HEK293T (cell line): Measurements from ENCODE around the gene C1D.
"Not testable (repeated sequence)": the region's sequence is repeated elsewhere in the genome, so short reads cannot be mapped to it uniquely, and the experiment has no call there.

Experiments
- CTCF ChIA-PET: fragments of 350-600 bp; formaldehyde crosslinking; extraction: SDS; loops from one replicate; lab custom pipeline; 2021; ENCODE audit warnings: antibody characterized with exemption, inconsistent platforms; lab: Yijun Ruan, JAX
- POLR2A ChIA-PET: fragments of 350-600 bp; formaldehyde crosslinking; extraction: SDS; loops from one replicate; lab custom pipeline; 2020; ENCODE audit warnings: antibody characterized with exemption, inconsistent platforms; lab: Yijun Ruan, JAX
- DNase-seq: peaks from one replicate; pipeline ENCODE4 v3.0.0; 2012; ENCODE audit warnings: mixed read lengths; ENCODE audit errors: extremely low spot score
- ARNT ChIP-seq: fragments of 450-650 bp; IDR thresholded peaks from 2 replicates; pipeline ENCODE4 v1.6.1; 2017; ENCODE audit warnings: mild to moderate bottlenecking
- BHLHE40 ChIP-seq: fragments of 450-650 bp; IDR thresholded peaks from 2 replicates; pipeline ENCODE4 v1.6.1; 2016; ENCODE audit warnings: mild to moderate bottlenecking, moderate library complexity, borderline replicate concordance
- CTBP1 ChIP-seq: fragments of 450-650 bp; IDR thresholded peaks from 2 replicates; pipeline ENCODE4 v1.6.1; 2016; ENCODE audit warnings: borderline replicate concordance
- ELF4 ChIP-seq: fragments of 450-650 bp; IDR thresholded peaks from 2 replicates; pipeline ENCODE4 v1.6.1; 2017; ENCODE audit warnings: antibody characterized with exemption
- FOXA1 ChIP-seq: fragments of 450-650 bp; IDR thresholded peaks from 2 replicates; pipeline ENCODE4 v1.6.1; 2016; ENCODE audit warnings: mild to moderate bottlenecking
- FOXK2 ChIP-seq: fragments of 450-650 bp; IDR thresholded peaks from 2 replicates; pipeline ENCODE4 v1.6.1; 2016; ENCODE audit warnings: mild to moderate bottlenecking
- FOXM1 ChIP-seq: fragments of 450-650 bp; IDR thresholded peaks from 2 replicates; pipeline ENCODE4 v1.6.1; 2017; ENCODE audit warnings: mild to moderate bottlenecking, borderline replicate concordance
- HDGF ChIP-seq: fragments of 450-650 bp; IDR thresholded peaks from 2 replicates; pipeline ENCODE4 v1.6.1; 2017; ENCODE audit warnings: antibody characterized with exemption, borderline replicate concordance
- L3MBTL2 ChIP-seq: fragments of 450-650 bp; conservative IDR thresholded peaks from 2 replicates; pipeline ENCODE4 v1.6.1; 2016; ENCODE audit warnings: mild to moderate bottlenecking
- LEF1 ChIP-seq: fragments of 450-650 bp; IDR thresholded peaks from 2 replicates; pipeline ENCODE4 v1.6.1; 2017; ENCODE audit warnings: mild to moderate bottlenecking, borderline replicate concordance
- NFRKB ChIP-seq: fragments of 450-650 bp; IDR thresholded peaks from 2 replicates; pipeline ENCODE4 v1.6.1; 2016; ENCODE audit warnings: mild to moderate bottlenecking, moderate library complexity
- SP1 ChIP-seq: fragments of 450-650 bp; IDR thresholded peaks from 2 replicates; pipeline ENCODE4 v1.6.1; 2017
- SUZ12 ChIP-seq: fragments of 450-650 bp; IDR thresholded peaks from 2 replicates; pipeline ENCODE4 v1.6.1; 2016; ENCODE audit warnings: mild to moderate bottlenecking
- TARDBP ChIP-seq: fragments of 450-650 bp; IDR thresholded peaks from 2 replicates; pipeline ENCODE4 v1.6.1; 2016
- ZNF384 ChIP-seq: fragments of 450-650 bp; IDR thresholded peaks from 2 replicates; pipeline ENCODE4 v1.6.1; 2016
- TF ChIP-seq, protein P1 (sequence below): fragments of 450-650 bp; IDR thresholded peaks from 2 replicates; pipeline ENCODE4 v1.6.1; 2016

The C1D gene

DNA sequence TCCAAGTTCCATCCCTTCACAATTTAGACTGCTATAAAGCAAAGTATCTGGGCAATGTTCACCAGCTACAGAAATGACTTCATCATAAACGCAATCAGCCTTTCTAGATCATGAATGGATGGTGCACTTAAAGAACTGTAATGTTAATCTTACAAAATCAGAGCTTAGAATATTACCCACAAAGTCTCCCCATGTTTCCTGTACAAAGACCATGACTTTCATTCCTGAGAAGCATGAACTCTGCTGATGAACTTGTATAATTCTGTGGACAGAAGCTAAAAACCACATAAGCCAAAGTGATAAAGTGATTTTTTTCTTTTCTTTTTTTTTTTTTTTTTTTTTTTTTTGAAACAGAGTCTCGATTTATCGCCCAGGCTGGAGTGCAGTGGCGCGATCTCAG lies 53.3 kb downstream of the C1D start:
- CTCF ChIA-PET, result interaction anchor here (1.0 kb wide), 1 partner anchor 9 kb away, joined by 3 read pairs; no protein-coding TSS in a partner anchor
- no peak for DNase-seq
- TF ChIP-seq FOXM1 (no peak), FOXA1 (no peak), ELF4 (no peak), CTBP1 (no peak), FOXK2 (no peak), SUZ12 (no peak), BHLHE40 (no peak), ARNT (no peak), LEF1 (no peak), NFRKB (no peak), SP1 (no peak), L3MBTL2 (no peak), ZNF384 (no peak), HDGF (no peak), TARDBP (no peak)
- TF ChIP-seq, protein P1, sequence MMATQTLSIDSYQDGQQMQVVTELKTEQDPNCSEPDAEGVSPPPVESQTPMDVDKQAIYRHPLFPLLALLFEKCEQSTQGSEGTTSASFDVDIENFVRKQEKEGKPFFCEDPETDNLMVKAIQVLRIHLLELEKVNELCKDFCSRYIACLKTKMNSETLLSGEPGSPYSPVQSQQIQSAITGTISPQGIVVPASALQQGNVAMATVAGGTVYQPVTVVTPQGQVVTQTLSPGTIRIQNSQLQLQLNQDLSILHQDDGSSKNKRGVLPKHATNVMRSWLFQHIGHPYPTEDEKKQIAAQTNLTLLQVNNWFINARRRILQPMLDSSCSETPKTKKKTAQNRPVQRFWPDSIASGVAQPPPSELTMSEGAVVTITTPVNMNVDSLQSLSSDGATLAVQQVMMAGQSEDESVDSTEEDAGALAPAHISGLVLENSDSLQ, result no peak
- POLR2A ChIA-PET, result no interaction called here

- CTCF ChIA-PET, result no interaction called here
- no peak for DNase-seq
- POLR2A ChIA-PET, result no interaction called here
- TF ChIP-seq FOXM1 (no peak), HDGF (no peak), NFRKB (no peak), SP1 (no peak), FOXK2 (no peak), FOXA1 (no peak), SUZ12 (no peak), LEF1 (no peak)
These were observed 62.5 kb downstream of the C1D start for GRCh38 chr2:68000170-68000825.

DNA sequence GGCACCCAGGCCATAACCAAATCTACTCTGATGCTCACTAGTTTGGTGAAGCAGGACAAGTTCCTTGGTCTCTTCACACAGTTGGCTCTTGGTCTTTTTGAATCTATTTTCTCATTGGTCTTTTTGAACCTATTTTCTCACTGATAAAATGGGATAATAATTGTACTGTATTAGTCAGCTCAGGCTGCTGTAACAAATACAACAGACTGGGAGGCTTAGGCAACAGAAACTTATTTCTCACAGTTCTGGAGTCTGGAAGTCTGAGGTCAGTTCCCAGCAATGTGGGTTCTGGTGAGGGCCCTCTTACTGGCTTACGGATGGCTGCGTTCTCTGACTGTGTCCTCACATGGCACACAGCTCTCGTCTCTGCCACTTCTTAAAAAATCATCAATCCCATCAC lies 63.5 kb downstream of the C1D start:
- POLR2A ChIA-PET, result no interaction called here
- CTCF ChIA-PET, result no interaction called here
- DNase-seq, result no peak
- TF ChIP-seq NFRKB, result no peak
- TF ChIP-seq ZNF384, result no peak
- no peak for TF ChIP-seq SUZ12
- TF ChIP-seq ELF4, result no peak
- no peak for TF ChIP-seq LEF1
- TF ChIP-seq, protein P1, result no peak
- TF ChIP-seq SP1, result no peak
- no peak for TF ChIP-seq HDGF
- TF ChIP-seq BHLHE40, result no peak
- no peak for TF ChIP-seq CTBP1
- no peak for TF ChIP-seq L3MBTL2
- no peak for TF ChIP-seq FOXK2
- no peak for TF ChIP-seq TARDBP

DNA sequence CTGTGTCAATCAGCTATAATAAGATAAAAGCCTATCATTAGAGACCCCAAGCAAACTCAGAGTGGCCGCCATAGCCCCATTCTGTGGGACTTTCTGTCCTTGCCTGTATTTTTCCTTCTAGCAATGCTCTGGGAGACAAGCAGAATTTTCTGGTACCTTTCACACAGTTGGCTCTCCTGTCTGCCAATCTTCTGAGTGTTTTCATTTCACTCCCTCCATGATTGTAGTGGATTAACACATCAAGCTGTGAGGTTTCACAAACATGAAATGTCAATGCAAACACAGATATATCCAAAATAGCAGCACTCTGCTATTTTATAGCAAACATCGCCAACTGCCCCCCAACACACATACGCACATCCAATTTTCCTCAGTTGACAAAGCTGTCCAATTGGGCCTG lies 64.9 kb downstream of the C1D start:
- CTCF ChIA-PET, result no interaction called here

DNA sequence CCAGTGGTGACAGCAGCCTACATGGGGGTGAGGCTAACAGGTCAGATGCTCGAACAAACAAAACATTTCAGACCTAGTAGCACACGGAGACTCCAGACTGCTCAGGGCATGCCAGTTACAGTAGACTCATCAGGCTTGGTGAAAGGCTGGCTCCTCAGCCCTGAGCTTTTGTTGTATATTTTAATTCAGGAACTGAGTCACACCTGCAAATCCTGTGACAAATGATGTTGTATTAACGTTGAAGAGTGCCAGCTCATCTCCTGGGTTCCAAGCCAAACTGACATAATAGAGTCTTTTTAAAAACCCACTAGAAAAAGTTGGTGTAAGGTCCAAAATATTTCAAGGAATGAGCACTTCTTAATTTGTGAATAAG lies 65.3 kb downstream of the C1D start:
- CTCF ChIA-PET, result no interaction called here
- DNase-seq, result no peak
- TF ChIP-seq TARDBP, result no peak
- no peak for TF ChIP-seq FOXM1
- TF ChIP-seq BHLHE40, result no peak
- TF ChIP-seq FOXK2, result no peak
- no peak for TF ChIP-seq FOXA1
- TF ChIP-seq NFRKB, result no peak
- no peak for TF ChIP-seq ELF4
- no peak for TF ChIP-seq ZNF384
- no peak for TF ChIP-seq L3MBTL2
- TF ChIP-seq SUZ12, result no peak
- no peak for TF ChIP-seq ARNT
- TF ChIP-seq CTBP1, result no peak
- no peak for TF ChIP-seq HDGF
- POLR2A ChIA-PET, result no interaction called here

More for the DNA sequence above, 64.9 kb downstream of the C1D start:
- TF ChIP-seq L3MBTL2 (no peak), FOXM1 (no peak), FOXA1 (no peak)
- POLR2A ChIA-PET, result no interaction called here
- DNase-seq, result no peak

DNA sequence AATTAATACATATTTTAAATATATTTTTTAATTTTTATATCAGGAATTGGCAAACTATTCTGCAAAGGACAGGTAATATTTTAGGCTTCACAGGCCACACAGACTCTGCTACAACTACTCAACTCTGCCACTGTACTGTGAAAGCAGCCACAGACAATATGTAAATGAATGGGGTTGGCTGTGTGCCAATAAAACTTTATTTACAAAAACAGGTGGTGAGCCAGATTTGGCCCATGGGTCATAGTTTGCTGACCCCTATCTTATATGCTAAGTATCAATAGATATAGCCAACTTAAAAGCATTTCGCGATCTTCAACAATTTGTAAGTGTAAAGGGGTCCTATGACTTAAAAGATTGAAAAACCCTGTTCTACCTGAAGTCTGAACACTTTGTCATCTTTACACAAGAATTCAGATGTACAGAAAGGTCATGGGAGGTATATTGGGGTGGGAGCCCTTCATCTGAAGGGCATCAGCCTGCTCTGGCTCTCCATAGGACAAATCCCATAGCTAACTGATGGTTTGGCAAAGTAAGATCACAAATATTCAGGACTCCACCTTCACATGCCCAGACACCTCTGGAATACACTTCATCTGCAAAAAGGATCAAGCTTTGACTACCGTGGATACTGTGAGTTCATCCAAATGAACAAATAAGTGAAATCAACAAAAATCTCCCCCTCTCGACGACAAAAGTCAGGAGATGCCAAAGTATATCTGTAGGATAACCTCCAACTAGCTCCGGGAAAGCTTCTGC lies 65.9 kb downstream of the C1D start:
- ChIA-PET CTCF (no interaction called here), POLR2A (no interaction called here)
- TF ChIP-seq HDGF, result no peak
- no peak for DNase-seq

GRCh38 chr2:67994716-67995115 lies 68.1 kb downstream of the C1D start:
- no peak for TF ChIP-seq CTBP1
- TF ChIP-seq TARDBP, result no peak
- TF ChIP-seq LEF1, result no peak
- TF ChIP-seq L3MBTL2, result no peak
- no peak for TF ChIP-seq ELF4
- no peak for TF ChIP-seq FOXA1
- TF ChIP-seq, protein P1, result no peak
- no peak for TF ChIP-seq ARNT
- no peak for TF ChIP-seq FOXK2
- no peak for TF ChIP-seq BHLHE40
- no peak for TF ChIP-seq ZNF384
- no peak for TF ChIP-seq SUZ12
- no peak for TF ChIP-seq HDGF
- TF ChIP-seq FOXM1, result no peak
- TF ChIP-seq SP1, result no peak
- no peak for TF ChIP-seq NFRKB
- ChIA-PET POLR2A (no interaction called here), CTCF (no interaction called here)
- no peak for DNase-seq

DNA sequence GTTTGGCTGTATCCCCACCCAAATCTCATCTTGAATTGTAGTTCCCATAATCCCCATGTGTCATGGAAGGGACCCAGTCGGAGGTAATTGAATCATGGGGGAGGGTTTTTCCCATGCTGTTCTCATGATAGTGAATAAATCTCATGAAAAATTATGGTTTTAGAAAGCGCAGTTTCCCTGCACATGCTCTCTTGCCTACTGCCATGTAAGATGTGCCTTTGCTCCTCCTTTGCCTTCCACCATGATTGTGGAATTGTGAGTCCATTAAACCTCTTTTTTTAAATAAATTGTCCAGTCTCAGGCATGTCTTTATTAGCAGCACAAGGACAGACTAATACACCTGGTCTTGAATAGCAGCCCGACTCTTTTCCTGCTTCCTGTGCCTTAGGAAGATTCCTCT lies 68.7 kb downstream of the C1D start:
- DNase-seq, CTCF ChIA-PET, POLR2A ChIA-PET: not testable (repeated sequence)
